NB4 (cell line): ENCODE measurements around the gene NR5A1.

Experiments
- DNase-seq: peaks from one replicate; pipeline ENCODE4 v3.0.0; 2010; ENCODE audit warnings: low read depth
- H3K4me3 ChIP-seq: one replicate; pipeline ENCODE4 v1.5.1; 2011; ENCODE audit warnings: mild to moderate bottlenecking, low read depth, low read length, moderate library complexity
- CTCF ChIP-seq: IDR thresholded peaks from one replicate; pipeline ENCODE4 v1.5.1; 2012; ENCODE audit warnings: low read depth, low read length
- MAX ChIP-seq: IDR thresholded peaks from 2 replicates; pipeline ENCODE4 v1.6.1; 2011; ENCODE audit warnings: low read depth, low read length
- MYC ChIP-seq: IDR thresholded peaks from 2 replicates; pipeline ENCODE4 v1.6.1; 2011; ENCODE audit warnings: low read depth, low read length
- POLR2A ChIP-seq: IDR thresholded peaks from 2 replicates; pipeline ENCODE4 v1.6.1; 2011; ENCODE audit warnings: mild to moderate bottlenecking; ENCODE audit not compliant: insufficient read length; ENCODE audit errors: extremely low read depth

The NR5A1 gene

GRCh38 chr9:124506433-124506832, 766 bp downstream of the NR5A1 start:
- no peak for DNase-seq
- H3K4me3 ChIP-seq, result no peak overlapping the region
- TF ChIP-seq POLR2A, result no peak
- no peak for TF ChIP-seq CTCF
- TF ChIP-seq MYC, result no peak
- TF ChIP-seq MAX, result no peak

- TF ChIP-seq MAX, result no peak
- no peak for TF ChIP-seq POLR2A
- no peak for TF ChIP-seq MYC
- no peak for TF ChIP-seq CTCF
- no peak for DNase-seq
- H3K4me3 ChIP-seq, result no peak overlapping the region
Measured at GRCh38 chr9:124505901-124506346, 1.3 kb downstream of the NR5A1 start.

- no peak for TF ChIP-seq MAX
- TF ChIP-seq MYC, result no peak
- no peak for TF ChIP-seq CTCF
- TF ChIP-seq POLR2A, result no peak
- H3K4me3 ChIP-seq, result no peak overlapping the region
- no peak for DNase-seq
Measured at GRCh38 chr9:124505006-124505900, 1.9 kb downstream of the NR5A1 start.

- TF ChIP-seq CTCF, result no peak
- TF ChIP-seq POLR2A, result no peak
- TF ChIP-seq MYC, result no peak
- no peak overlapping the region for H3K4me3 ChIP-seq
- no peak for DNase-seq
Measured at GRCh38 chr9:124504530-124505005, 2.6 kb downstream of the NR5A1 start.

GRCh38 chr9:124503713-124504529, 3.3 kb downstream of the NR5A1 start:
- no peak for DNase-seq
- H3K4me3 ChIP-seq, result no peak overlapping the region
- no peak for TF ChIP-seq POLR2A
- no peak for TF ChIP-seq CTCF
- TF ChIP-seq MYC, result no peak
- TF ChIP-seq MAX, result no peak
